Peyer's patch (tissue), 4 donors: ENCODE data around the gene FILIP1L.

ENCODE experiments used
- POLR2A ChIP-seq, 2 donors: fragments of 450-650 bp; IDR thresholded peaks; one replicate each; pipeline ENCODE4 v1.5.1; 2017; ENCODE audit warnings: antibody characterized with exemption in 2 of 2, mild to moderate bottlenecking in 2 of 2, moderate library complexity in 2 of 2
- TF ChIP-seq, protein P1 (sequence below), 6 experiments: fragments of 450-650 bp in 4 of 6; fragments of 200-600 bp in 2 of 6; sonication (generic) in 1 of 6; IDR thresholded peaks; one replicate each; pipeline ENCODE4 v1.5.1; 2017 to 2019; ENCODE audit warnings: antibody characterized with exemption in 6 of 6, mild to moderate bottlenecking in 3 of 6, moderate library complexity in 1 of 6

DNA sequence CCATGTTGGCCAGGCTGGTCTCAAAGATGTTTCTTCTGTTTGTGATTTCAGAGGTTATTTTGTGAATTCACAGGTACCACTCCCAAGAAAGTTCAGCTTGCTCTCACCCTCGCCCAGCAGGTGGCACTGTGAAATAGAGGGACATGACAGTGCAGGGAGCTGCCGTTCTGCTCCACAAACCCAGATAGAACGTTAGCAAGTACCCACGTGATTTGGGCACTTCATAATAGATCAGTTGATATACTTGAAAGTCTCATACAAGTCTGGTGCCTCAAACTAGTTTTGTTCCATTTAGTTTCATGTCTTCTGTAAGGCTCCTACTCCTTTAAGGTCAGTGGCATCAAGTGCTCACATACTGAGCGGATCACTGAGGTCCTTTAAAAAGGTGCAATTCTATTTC is 45.5 kb downstream of the FILIP1L start:
- TF ChIP-seq POLR2A (IDR thresholded peaks at IDR 0.05): no peak
- TF ChIP-seq, protein P1, sequence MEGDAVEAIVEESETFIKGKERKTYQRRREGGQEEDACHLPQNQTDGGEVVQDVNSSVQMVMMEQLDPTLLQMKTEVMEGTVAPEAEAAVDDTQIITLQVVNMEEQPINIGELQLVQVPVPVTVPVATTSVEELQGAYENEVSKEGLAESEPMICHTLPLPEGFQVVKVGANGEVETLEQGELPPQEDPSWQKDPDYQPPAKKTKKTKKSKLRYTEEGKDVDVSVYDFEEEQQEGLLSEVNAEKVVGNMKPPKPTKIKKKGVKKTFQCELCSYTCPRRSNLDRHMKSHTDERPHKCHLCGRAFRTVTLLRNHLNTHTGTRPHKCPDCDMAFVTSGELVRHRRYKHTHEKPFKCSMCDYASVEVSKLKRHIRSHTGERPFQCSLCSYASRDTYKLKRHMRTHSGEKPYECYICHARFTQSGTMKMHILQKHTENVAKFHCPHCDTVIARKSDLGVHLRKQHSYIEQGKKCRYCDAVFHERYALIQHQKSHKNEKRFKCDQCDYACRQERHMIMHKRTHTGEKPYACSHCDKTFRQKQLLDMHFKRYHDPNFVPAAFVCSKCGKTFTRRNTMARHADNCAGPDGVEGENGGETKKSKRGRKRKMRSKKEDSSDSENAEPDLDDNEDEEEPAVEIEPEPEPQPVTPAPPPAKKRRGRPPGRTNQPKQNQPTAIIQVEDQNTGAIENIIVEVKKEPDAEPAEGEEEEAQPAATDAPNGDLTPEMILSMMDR (IDR thresholded peaks at IDR 0.05): peak; percentile 55 to 74 (median 70)
